Smooth muscle cell (in vitro differentiated cells): Measurements from ENCODE around the gene TNNI3K. TPM values are rescaled to one million over a fixed set of nuclear protein-coding genes. Genes with fewer than 3 reads are reported as not detected.
"Not testable (repeated sequence)": the region's sequence is repeated elsewhere in the genome, so short reads cannot be mapped to it uniquely, and the experiment has no call there.

Source experiments
- DNase-seq: peaks from one replicate; lab custom pipeline; 2025; ENCODE audit not compliant: unreplicated experiment; lab: John Stamatoyannopoulos, UW
- H2AFZ ChIP-seq: fragments of 200-600 bp; sonication (generic); 2 replicates; pipeline ENCODE4 v1.6.0; 2016; ENCODE audit warnings: antibody characterized with exemption, low read depth, mild to moderate bottlenecking
- H3F3A ChIP-seq: fragments of 200-600 bp; sonication (generic); 2 replicates; pipeline ENCODE4 v1.6.0; 2017; ENCODE audit warnings: antibody characterized with exemption, low read depth
- H3K27ac ChIP-seq: fragments of 200-600 bp; sonication (generic); 2 replicates; pipeline ENCODE4 v1.5.1; 2016; ENCODE audit warnings: low read depth, mild to moderate bottlenecking
- H3K27me3 ChIP-seq: fragments of 200-600 bp; sonication (generic); 2 replicates; pipeline ENCODE4 v1.6.1; 2016; ENCODE audit warnings: low read depth, mild to moderate bottlenecking
- H3K36me3 ChIP-seq: fragments of 200-600 bp; sonication (generic); 2 replicates; pipeline ENCODE4 v1.5.1; 2016; ENCODE audit warnings: low read depth
- H3K4me1 ChIP-seq: fragments of 200-600 bp; sonication (generic); 2 replicates; pipeline ENCODE4 v1.5.1; 2016; ENCODE audit warnings: low read depth
- H3K4me2 ChIP-seq: fragments of 200-600 bp; sonication (generic); 2 replicates; pipeline ENCODE4 v1.6.0; 2016; ENCODE audit warnings: mild to moderate bottlenecking
- H3K4me3 ChIP-seq: fragments of 200-600 bp; sonication (generic); 2 replicates; pipeline ENCODE4 v1.5.1; 2016; ENCODE audit warnings: mild to moderate bottlenecking
- H3K79me2 ChIP-seq: fragments of 200-600 bp; sonication (generic); 2 replicates; pipeline ENCODE4 v1.6.0; 2016; ENCODE audit warnings: low read depth, mild to moderate bottlenecking
- H3K9ac ChIP-seq: fragments of 200-600 bp; sonication (generic); 2 replicates; pipeline ENCODE4 v1.6.0; 2016; ENCODE audit warnings: low read depth
- H3K9me3 ChIP-seq: fragments of 200-600 bp; sonication (generic); replicated peaks from 2 replicates; pipeline ENCODE4 v1.5.1; 2016; ENCODE audit warnings: low read depth
- H4K20me1 ChIP-seq: fragments of 200-600 bp; sonication (generic); 2 replicates; pipeline ENCODE4 v1.6.0; 2016; ENCODE audit warnings: low read depth
- WGBS: methylation state at CpG from one replicate; pipeline ENCODE4 v1.1.7; 2016; ENCODE audit warnings: low lambda C conversion rate; 5-methylcytosine and 5-hydroxymethylcytosine counted together
- polyA plus RNA-seq: library from polyadenylated mRNA; unstranded; fragments of >200 nt; fragmentation: Nextera tagmentation; extraction: Ambion mirVana; gene quantifications from 2 replicates; pipeline ENCODE4 v1.2.1, GENCODE V29; 2016
- total RNA-seq: library from RNA; depleted of rRNA; stranded (reverse); fragments of >200 nt; gene quantifications from 2 replicates; pipeline ENCODE4 v1.2.3, GENCODE V29; 2014
- TF ChIP-seq, protein P1 (sequence below): fragments of 200-600 bp; sonication (generic); IDR thresholded peaks from 2 replicates; pipeline ENCODE4 v1.5.1; 2017; ENCODE audit warnings: borderline replicate concordance, mild to moderate bottlenecking, antibody characterized with exemption; ENCODE audit not compliant: insufficient read depth, poor library complexity, severe bottlenecking

TNNI3K gene
- total and polyA plus RNA-seq, 2 experiments from 2014 or later: 0.55 to 9.6 TPM

GRCh38 chr1:74246315-74246714, 11.1 kb downstream of the TNNI3K start:
- H4K20me1 ChIP-seq: no peaks in the 10 kb centered on the region
- H3K79me2 ChIP-seq: no peaks in the 10 kb centered on the region
- H3K36me3 ChIP-seq: no peaks in the 10 kb centered on the region
- WGBS: 70% methylated on average over 2 of the region's 2 CpGs
- no peak overlapping the region for H3K4me3 ChIP-seq
- DNase-seq: no peak
- no peak overlapping the region for H2AFZ ChIP-seq
- no peak overlapping the region for H3K27ac ChIP-seq
- TF ChIP-seq, protein P1, sequence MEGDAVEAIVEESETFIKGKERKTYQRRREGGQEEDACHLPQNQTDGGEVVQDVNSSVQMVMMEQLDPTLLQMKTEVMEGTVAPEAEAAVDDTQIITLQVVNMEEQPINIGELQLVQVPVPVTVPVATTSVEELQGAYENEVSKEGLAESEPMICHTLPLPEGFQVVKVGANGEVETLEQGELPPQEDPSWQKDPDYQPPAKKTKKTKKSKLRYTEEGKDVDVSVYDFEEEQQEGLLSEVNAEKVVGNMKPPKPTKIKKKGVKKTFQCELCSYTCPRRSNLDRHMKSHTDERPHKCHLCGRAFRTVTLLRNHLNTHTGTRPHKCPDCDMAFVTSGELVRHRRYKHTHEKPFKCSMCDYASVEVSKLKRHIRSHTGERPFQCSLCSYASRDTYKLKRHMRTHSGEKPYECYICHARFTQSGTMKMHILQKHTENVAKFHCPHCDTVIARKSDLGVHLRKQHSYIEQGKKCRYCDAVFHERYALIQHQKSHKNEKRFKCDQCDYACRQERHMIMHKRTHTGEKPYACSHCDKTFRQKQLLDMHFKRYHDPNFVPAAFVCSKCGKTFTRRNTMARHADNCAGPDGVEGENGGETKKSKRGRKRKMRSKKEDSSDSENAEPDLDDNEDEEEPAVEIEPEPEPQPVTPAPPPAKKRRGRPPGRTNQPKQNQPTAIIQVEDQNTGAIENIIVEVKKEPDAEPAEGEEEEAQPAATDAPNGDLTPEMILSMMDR: no peak
- no peak overlapping the region for H3K9ac ChIP-seq
- H3K9me3 ChIP-seq: no peaks in the 10 kb centered on the region
- no peaks in the 10 kb centered on the region for H3K27me3 ChIP-seq
- H3F3A ChIP-seq: no peaks in the 10 kb centered on the region
- peaks cover 11% of the 10 kb centered on the region for H3K4me1 ChIP-seq
- no peak overlapping the region for H3K4me2 ChIP-seq

GRCh38 chr1:74247881-74248528, 12.8 kb downstream of the TNNI3K start:
- H3K9me3 ChIP-seq: no peaks in the 10 kb centered on the region
- no peaks in the 10 kb centered on the region for H4K20me1 ChIP-seq
- H3K79me2 ChIP-seq: no peaks in the 10 kb centered on the region
- H3K27ac ChIP-seq: no peak overlapping the region
- H3K9ac ChIP-seq: no peak overlapping the region
- DNase-seq: no peak
- WGBS: 91% methylated on average over 22 of the region's 22 CpGs
- H3K4me2 ChIP-seq: no peak overlapping the region
- H3K27me3 ChIP-seq: no peaks in the 10 kb centered on the region
- no peaks in the 10 kb centered on the region for H3K36me3 ChIP-seq
- H3K4me3 ChIP-seq: no peak overlapping the region
- TF ChIP-seq, protein P1: no peak
- H2AFZ ChIP-seq: no peak overlapping the region
- H3F3A ChIP-seq: no peaks in the 10 kb centered on the region
- H3K4me1 ChIP-seq: peaks cover 11% of the 10 kb centered on the region

DNA sequence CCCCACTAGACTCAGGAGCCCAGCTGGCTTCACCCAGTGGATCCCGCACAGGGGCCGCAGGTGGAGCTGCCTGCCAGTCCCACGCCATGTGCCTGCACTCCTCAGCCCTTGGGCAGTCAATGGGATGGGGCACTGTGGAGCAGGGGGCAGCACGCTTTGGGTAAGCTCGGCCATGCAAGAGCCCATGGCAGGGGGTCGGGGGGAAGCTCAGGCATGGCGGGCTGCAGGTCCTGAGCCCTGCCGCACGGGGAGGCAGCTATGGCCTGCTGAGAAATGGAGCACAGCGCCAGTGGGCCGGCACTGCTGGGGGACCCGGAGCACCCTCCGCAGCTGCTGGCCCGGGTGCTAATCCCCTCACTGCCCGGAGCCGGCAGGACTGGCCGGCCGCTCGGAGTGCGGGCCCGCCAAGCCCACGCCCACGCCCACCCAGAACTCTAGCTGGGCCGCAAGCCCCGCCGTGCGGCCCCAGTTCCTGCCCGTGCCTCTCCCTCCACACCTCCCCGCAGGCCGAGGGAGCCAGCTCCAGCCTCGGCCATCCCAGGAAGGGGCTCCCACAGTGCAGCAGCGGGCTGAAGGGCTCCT, 18.1 kb downstream of the TNNI3K start:
- 88% methylated on average over 20 of the region's 32 CpGs for WGBS
- H4K20me1 ChIP-seq, H3F3A ChIP-seq, H3K27me3 ChIP-seq, H3K4me3 ChIP-seq, H3K4me1 ChIP-seq, H3K9ac ChIP-seq, DNase-seq, H3K4me2 ChIP-seq, H3K27ac ChIP-seq, H3K79me2 ChIP-seq, H3K36me3 ChIP-seq, H2AFZ ChIP-seq, H3K9me3 ChIP-seq: not testable (repeated sequence)

- no peaks in the 10 kb centered on the region for H3K79me2 ChIP-seq
- H3F3A ChIP-seq: no peaks in the 10 kb centered on the region
- H3K27me3 ChIP-seq: no peaks in the 10 kb centered on the region
- DNase-seq: no peak
- H3K9ac ChIP-seq: no peak overlapping the region
- no peaks in the 10 kb centered on the region for H4K20me1 ChIP-seq
- no peak overlapping the region for H3K4me2 ChIP-seq
- no peak overlapping the region for H3K27ac ChIP-seq
- H3K4me3 ChIP-seq: no peak overlapping the region
- no peaks in the 10 kb centered on the region for H3K36me3 ChIP-seq
- H3K4me1 ChIP-seq: no peaks in the 10 kb centered on the region
- TF ChIP-seq, protein P1: no peak
- H2AFZ ChIP-seq: no peak overlapping the region
- no peaks in the 10 kb centered on the region for H3K9me3 ChIP-seq
- WGBS: 92% methylated on average over 3 of the region's 3 CpGs
These were observed 30.8 kb downstream of the TNNI3K start for GRCh38 chr1:74266001-74266400.
